Left kidney (tissue), 1 donor: Measurements from ENCODE around the gene HAPLN3. TPM values are rescaled to one million over a fixed set of nuclear protein-coding genes. Genes with fewer than 3 reads are reported as not detected.

Source experiments
- polyA plus RNA-seq: library from polyadenylated mRNA; unstranded; fragments of 120-200 nt; gene quantifications from one replicate; pipeline ENCODE4 v1.2.1, GENCODE V29; 2013; ENCODE audit not compliant: insufficient read length

The HAPLN3 gene
- polyA plus RNA-seq, 1 donor, result 3.6 TPM

Other genes with a start within 250 kb of the HAPLN3 start
- gene ACAN, start 92.1 kb downstream of the HAPLN3 start, polyA plus RNA-seq, result 2.1 TPM
- 133 TPM for gene MFGE8, start 17.8 kb upstream of the HAPLN3 start, polyA plus RNA-seq
- 34.5 TPM for gene ABHD2, start 192.9 kb upstream of the HAPLN3 start, polyA plus RNA-seq